Loucy (cell line): ENCODE results near the gene LTB.

ENCODE experiments used
- EZH2phosphoT487 ChIP-seq: fragments of 200-600 bp; IDR thresholded peaks from 2 replicates; pipeline ENCODE4 v1.6.1; 2018; ENCODE audit warnings: antibody characterized with exemption, mild to moderate bottlenecking, moderate library complexity, borderline replicate concordance
- TF ChIP-seq, protein P1 (sequence below): fragments of 200-600 bp; sonication (generic); conservative IDR thresholded peaks from 2 replicates; pipeline ENCODE4 v1.5.1; 2014; ENCODE audit warnings: mild to moderate bottlenecking, antibody characterized with exemption, low read length

DNA sequence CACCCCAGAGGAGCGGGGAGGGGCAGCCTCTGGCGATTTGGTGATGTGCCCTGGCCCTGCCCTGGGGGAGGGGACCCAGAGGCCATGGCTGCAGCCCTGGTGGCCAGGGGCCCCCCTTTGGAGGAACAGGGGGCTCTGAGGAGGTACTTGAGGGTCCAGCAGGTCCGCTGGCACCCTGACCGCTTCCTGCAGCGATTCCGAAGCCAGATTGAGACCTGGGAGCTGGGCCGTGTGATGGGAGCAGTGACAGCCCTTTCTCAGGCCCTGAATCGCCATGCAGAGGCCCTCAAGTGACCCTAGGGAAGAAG lies 24.0 kb downstream of the LTB start:
- TF ChIP-seq, protein P1, sequence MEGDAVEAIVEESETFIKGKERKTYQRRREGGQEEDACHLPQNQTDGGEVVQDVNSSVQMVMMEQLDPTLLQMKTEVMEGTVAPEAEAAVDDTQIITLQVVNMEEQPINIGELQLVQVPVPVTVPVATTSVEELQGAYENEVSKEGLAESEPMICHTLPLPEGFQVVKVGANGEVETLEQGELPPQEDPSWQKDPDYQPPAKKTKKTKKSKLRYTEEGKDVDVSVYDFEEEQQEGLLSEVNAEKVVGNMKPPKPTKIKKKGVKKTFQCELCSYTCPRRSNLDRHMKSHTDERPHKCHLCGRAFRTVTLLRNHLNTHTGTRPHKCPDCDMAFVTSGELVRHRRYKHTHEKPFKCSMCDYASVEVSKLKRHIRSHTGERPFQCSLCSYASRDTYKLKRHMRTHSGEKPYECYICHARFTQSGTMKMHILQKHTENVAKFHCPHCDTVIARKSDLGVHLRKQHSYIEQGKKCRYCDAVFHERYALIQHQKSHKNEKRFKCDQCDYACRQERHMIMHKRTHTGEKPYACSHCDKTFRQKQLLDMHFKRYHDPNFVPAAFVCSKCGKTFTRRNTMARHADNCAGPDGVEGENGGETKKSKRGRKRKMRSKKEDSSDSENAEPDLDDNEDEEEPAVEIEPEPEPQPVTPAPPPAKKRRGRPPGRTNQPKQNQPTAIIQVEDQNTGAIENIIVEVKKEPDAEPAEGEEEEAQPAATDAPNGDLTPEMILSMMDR, result no peak
- TF ChIP-seq EZH2phosphoT487, result no peak
